Hematopoietic multipotent progenitor cell treated with erythropoietin and hydrocortisone succinate and interleukin-3 and kit ligand, for 15 days (in vitro differentiated cells): ENCODE data around the gene NBEAL2.
A peak's percentile ranks its signal among the peaks of the same experiment; 100 is the strongest.

Source experiments
- DNase-seq: peaks from one replicate; pipeline ENCODE4 v3.0.0-alpha.2; 2015; ENCODE audit warnings: low spot score

Gene NBEAL2

DNA sequence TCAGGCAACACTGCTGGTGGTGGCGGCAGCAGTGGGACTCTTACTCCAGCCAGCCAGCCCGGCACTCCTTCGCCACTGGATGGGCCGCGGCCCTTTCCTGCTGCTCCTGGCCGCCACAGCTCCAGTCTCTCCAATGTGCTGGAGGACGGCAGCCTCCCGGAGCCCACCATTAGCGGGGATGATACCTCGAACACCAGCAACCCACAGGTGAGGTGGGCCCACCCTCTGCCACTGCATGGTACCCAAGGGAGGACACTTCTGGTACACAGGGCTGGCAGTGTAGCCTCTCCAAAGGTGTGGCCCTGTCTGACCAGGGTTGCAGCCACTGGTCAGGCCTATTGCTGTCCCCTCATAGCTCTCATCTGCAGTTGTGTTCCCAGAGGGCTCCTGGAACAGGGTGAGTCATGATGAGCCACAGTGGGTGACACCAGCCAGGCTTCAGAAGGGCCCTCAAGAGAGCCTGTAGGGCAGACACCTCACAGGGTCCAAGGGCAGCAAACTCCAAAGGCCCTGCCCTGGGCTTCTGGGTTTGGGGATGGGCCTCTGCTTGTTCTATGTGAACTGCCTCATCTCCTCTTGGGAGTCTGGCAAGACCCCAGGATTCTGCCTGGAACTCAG lies 20.8 kb downstream of the NBEAL2 start:
- no peak for DNase-seq

DNA sequence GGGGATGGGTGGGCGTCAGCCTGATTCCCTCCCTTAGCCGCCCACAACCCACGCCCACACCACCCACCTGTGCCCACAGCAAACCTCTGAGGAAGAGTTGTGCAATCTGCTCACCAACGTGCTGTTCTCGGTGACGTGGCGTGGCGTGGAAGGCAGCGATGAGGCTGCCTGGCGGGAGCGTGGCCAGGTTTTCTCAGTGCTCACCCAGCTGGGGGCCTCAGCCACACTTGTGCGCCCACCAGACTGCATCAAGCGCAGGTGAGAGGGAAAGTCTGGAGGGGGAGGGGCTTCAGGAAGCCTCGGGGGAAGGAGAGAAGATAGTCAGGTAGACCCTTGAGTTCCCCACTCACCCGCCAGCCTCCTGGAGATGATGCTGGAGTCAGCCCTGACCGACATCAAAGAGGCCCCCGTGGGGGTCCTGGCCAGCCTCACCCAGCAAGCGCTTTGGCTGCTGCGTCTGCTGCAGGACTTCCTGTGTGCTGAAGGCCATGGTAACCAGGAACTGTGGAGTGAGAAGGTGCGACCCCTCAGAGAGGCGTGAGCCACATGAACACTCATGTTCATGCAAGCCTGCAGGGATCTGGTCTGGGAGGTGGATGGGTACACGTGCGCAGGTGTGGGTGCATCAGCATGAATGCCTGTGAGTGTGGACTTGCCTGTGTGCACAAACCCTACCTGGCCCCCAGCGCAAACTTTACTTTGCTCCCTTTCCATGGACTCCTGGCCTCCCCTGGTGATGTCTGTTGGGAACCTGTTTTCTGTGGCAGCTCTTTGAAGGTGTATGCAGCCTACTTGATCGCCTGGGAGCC lies 21.7 kb downstream of the NBEAL2 start:
- no peak for DNase-seq

DNA sequence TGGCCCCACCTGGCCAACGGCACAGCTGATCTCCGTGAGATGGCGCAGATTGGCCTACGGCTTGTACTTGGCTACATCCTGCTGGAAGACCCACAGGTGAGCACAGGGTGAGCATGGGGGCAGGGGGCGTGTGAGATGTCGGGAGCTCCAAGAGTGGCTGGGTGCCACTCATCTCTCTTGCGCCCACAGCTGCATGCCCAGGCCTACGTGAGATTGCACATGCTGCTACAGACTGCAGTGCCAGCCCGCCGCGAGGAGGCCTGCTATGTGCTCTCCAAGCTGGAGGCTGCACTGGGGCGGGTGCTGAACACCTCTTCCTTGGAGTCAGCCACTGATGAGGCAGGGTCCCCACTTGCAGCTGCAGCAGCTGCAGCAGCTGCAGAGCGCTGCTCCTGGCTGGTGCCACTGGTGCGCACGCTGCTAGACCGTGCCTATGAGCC lies 22.3 kb downstream of the NBEAL2 start:
- DNase-seq, result no peak

DNA sequence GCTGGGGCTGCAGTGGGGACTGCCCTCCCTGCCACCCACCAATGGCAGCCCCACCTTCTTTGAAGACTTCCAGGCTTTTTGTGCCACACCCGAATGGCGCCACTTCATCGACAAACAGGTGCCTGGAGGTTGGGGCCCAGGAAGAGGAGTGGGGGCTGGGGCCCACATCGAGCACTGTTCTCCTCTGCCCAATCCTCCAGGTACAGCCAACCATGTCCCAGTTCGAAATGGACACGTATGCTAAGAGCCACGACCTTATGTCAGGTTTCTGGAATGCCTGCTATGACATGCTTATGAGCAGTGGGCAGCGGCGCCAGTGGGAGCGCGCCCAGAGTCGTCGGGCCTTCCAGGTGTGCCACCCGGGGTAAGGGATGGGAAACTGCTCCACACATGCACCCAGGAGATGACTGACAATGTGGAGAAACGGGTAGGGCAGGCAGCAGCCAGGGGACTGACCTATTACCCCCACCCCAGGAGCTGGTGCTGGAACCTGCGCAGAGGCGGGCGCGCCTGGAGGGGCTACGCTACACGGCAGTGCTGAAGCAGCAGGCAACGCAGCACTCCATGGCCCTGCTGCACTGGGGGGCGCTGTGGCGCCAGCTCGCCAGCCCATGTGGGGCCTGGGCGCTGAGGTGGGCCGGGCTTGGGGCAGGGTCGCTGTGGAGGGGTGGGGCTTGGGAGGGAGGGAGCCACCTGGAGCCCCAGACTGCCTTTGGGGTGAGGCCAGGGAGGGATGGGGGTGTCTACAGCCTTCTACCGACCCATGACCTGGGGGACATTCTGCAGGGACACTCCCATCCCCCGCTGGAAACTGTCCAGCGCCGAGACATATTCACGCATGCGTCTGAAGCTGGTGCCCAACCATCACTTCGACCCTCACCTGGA lies 22.9 kb downstream of the NBEAL2 start:
- no peak for DNase-seq

DNA sequence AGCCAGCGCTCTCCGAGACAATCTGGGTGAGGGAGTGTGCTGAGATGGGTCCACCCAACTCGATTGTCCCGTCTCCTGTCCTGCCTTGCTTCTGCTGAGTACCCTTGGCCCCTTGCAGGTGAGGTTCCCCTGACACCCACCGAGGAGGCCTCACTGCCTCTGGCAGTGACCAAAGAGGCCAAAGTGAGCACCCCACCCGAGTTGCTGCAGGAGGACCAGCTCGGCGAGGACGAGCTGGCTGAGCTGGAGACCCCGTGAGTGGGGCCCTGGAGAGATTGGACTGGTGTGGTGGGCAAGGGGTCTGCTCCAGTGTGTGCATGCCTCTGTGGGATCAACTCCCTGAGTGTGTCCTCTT lies 23.6 kb downstream of the NBEAL2 start:
- DNase-seq, result no peak

DNA sequence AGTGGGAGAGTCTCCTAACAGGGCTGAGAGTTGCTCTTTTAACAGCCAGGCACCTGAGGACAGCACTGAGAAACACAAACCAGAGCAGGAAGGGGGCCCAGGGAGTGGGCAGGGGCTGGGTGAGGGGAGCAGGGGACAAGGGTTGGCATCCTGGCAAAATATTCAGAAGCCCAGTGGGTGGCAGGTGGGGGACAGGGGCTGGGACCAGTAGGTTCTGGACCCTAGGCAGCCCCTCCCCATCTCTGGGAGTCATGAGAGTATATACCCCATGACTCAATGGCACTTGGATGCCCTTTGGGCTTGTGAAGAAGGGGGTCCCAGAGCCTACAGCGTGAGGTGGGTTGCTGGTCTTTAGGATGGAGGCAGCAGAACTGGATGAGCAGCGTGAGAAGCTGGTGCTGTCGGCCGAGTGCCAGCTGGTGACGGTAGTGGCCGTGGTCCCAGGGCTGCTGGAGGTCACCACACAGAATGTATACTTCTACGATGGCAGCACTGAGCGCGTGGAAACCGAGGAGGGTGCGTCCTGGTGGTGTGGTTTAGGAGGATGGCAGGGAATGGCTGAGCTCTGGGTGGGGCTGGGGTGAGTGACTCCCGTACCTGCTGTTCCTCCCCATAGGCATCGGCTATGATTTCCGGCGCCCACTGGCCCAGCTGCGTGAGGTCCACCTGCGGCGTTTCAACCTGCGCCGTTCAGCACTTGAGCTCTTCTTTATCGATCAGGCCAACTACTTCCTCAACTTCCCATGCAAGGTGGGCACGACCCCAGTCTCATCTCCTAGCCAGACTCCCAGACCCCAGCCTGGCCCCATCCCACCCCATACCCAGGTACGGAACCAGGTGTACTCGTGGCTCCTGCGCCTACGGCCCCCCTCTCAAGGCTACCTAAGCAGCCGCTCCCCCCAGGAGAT lies 24.2 kb downstream of the NBEAL2 start:
- no peak for DNase-seq

DNA sequence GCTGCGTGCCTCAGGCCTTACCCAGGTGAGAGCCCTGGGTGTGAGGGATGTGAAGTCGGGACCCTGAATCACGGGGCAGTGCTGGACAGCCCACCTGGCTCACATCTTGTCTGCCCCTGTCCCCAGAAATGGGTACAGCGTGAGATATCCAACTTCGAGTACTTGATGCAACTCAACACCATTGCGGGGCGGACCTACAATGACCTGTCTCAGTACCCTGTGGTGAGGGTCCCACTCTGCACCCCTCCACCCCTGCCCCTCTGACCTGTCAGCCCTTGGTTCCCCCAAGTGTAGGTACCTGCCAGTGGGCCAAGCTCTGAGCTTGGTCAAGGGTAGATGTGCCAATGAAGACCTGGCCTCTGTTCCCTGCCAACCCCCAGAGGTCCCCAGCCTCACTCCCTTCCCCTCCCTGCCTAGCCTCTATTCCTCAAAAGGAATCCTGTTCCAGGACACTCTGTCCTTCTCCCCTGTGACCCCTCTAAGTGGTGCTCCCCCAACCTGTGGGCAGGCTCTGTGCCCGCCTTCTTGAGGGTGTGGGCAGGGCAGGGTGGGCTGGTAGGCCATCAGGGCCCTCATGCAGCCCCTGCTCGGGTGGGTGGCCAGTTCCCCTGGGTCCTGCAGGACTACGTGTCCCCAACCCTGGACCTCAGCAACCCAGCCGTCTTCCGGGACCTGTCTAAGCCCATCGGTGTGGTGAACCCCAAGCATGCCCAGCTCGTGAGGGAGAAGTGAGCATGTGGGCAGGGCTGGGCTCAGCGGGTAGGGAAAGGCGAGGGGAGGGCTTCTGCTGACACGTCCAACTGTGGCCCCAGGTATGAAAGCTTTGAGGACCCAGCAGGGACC lies 25.1 kb downstream of the NBEAL2 start:
- DNase-seq, result no peak

DNA sequence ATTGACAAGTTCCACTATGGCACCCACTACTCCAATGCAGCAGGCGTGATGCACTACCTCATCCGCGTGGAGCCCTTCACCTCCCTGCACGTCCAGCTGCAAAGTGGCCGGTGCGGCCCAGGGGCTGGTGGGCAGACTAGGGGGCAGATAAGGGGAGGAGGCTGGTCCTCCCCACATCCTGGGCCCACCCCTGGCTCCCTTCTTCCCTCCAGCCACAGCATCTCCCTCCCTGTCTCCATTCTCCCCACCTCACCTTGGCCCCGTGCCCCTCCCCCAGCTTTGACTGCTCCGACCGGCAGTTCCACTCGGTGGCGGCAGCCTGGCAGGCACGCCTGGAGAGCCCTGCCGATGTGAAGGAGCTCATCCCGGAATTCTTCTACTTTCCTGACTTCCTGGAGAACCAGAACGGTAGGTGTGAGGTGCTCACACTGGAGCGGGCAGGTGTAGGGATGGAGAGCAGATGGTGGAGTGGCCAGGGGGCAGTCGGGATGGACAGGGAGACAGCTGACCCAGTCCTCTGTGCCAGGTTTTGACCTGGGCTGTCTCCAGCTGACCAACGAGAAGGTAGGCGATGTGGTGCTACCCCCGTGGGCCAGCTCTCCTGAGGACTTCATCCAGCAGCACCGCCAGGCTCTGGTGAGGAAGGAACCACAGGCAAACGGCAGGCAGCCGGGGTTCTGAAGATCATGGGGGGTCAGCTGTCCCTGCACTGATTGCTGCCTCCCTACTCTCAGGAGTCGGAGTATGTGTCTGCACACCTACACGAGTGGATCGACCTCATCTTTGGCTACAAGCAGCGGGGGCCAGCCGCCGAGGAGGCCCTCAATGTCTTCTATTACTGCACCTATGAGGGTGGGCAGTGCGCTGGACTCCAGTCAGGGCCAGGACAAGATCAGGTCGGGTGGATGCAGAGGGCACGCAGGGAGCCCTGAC lies 26.0 kb downstream of the NBEAL2 start:
- DNase-seq, result no peak

DNA sequence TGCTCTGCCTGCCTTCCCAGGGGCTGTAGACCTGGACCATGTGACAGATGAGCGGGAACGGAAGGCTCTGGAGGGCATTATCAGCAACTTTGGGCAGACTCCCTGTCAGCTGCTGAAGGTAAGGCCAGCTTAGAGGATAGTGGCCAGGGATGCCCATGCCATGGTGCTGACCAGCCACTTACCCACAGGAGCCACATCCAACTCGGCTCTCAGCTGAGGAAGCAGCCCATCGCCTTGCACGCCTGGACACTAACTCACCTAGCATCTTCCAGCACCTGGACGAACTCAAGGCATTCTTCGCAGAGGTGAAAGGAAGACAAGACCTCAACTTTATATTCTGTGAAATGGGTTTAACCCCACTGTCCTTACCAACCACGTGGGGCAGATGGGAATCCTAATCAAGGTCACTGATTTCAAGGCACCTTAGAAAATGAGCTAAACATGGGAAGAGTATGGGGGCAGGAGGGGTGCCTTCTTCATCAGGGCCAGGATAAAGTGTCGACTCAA lies 26.7 kb downstream of the NBEAL2 start:
- no peak for DNase-seq

DNA sequence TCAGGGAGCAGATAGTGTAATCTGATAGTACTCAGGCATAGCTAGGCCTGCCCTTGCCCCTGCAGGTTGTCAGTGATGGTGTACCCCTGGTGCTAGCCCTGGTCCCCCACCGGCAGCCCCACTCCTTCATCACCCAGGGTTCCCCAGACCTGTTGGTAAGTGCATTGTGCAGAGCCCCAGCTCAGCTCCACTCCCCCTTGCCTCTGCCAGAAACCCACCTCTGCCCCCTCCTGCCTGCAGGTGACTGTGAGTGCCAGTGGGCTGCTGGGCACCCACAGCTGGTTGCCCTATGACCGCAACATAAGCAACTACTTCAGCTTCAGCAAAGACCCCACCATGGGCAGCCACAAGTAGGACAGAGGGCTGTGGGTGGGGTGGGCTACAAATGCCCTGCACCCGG lies 27.5 kb downstream of the NBEAL2 start:
- DNase-seq, result no peak

DNA sequence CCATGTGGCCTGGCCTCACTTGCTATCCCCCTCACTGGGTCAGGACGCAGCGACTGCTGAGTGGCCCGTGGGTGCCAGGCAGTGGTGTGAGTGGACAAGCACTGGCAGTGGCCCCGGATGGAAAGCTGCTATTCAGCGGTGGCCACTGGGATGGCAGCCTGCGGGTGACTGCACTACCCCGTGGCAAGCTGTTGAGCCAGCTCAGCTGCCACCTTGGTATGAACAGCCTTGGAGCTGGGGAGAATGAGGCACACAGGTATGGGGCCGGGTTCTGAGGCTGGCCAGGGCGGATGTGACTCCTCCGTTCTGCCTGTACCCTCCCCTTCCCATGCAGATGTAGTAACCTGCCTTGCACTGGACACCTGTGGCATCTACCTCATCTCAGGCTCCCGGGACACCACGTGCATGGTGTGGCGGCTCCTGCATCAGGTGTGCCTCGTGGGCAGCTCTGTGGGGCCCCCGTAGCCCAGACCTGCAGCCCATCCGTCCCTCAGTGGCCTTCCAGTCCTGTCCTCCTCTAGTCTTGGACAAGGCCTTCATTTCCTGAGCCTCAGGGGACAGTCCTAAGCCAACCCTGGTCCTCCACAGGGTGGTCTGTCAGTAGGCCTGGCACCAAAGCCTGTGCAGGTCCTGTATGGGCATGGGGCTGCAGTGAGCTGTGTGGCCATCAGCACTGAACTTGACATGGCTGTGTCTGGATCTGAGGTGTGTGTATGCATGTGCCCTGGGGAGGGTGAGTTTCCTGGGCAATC lies 28.2 kb downstream of the NBEAL2 start:
- DNase-seq, result no peak

DNA sequence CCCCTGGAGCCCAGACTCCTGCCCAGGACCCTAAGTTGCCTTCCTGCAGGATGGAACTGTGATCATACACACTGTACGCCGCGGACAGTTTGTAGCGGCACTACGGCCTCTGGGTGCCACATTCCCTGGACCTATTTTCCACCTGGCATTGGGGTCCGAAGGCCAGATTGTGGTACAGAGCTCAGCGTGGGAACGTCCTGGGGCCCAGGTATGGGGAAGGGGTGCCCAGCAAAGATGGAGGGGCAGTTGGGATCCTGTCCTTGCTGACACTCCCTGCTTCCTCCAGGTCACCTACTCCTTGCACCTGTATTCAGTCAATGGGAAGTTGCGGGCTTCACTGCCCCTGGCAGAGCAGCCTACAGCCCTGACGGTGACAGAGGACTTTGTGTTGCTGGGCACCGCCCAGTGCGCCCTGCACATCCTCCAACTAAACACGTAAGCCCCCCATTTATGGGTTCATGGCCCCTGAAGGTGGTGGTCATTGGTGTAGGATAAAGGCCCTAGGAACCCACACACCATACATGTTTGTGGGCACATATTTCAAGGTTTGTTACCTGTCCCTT lies 28.8 kb downstream of the NBEAL2 start:
- no peak for DNase-seq

DNA sequence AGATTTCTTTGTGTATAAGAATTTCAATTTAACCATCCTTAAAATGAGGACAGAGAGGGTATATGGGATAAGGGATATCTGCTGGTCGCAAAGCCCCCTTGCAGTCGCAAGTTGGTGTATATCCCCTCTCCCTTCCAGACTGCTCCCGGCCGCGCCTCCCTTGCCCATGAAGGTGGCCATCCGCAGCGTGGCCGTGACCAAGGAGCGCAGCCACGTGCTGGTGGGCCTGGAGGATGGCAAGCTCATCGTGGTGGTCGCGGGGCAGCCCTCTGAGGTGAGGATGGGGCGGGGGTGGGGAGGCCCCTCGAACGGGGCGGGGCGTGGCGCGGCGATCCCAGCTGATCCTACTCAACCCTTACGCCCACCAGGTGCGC lies 29.4 kb downstream of the NBEAL2 start:
- DNase-seq, result no peak

DNA sequence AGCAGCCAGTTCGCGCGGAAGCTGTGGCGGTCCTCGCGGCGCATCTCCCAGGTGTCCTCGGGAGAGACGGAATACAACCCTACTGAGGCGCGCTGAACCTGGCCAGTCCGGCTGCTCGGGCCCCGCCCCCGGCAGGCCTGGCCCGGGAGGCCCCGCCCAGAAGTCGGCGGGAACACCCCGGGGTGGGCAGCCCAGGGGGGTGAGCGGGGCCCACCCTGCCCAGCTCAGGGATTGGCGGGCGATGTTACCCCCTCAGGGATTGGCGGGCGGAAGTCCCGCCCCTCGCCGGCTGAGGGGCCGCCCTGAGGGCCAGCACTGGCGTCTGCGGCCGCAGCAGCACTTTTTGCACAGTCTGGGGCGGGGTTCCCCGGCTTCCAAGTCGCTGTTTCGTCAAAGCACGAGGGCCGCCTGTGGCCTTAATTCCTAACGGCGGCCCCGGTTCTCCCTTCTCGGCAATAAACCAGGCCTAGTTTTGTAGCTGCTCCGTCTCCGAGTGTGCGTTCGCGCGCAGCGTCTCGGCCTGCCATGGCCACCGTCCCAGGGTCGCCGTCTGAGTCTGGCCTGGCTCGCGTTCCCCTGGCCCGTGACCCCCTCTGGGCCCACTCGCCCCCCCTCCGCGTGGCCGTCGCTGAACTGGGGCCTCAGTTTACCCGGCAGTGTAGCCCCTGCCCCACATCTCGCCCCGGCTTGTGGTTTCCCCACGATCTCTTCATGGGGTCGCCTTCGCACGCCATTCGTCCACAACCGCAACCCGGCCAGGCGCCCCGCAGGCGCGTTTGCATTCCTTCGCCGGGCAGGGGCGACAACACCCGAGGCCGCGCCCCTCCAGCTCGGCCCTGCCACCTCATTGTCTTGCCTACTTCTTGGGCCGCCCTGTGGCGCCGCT lies 30.0 kb downstream of the NBEAL2 start:
- DNase-seq, result peak; percentile 85

DNA sequence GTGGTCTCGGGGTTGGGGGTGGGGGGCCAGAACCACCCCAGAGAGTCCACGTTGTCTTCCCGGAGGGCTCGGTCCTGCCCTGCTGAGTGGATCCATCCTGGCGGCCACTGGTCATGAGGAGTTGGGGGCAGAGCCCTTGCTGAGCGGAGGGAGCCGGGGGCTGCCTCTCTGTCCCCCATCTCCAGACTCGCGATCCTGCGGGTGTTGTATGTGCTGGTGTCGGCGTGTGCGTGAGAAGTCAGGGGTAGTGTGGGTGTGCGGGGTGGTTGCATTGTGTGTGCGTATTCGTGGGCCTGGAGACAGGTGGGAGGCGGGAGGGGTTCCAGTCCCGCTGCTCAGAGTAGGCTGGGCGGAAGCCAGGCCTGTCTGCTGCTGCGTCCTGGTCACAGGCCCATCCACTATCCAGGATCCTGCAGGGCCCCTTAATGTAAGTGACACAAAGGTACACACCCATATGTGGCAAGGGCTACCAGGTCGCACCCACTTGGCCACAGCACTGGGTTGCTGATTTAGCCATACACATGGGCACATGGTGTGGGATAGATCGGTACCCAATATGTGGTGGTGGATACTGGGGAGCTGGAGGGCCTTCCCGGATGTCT lies 30.7 kb downstream of the NBEAL2 start:
- DNase-seq, result no peak

DNA sequence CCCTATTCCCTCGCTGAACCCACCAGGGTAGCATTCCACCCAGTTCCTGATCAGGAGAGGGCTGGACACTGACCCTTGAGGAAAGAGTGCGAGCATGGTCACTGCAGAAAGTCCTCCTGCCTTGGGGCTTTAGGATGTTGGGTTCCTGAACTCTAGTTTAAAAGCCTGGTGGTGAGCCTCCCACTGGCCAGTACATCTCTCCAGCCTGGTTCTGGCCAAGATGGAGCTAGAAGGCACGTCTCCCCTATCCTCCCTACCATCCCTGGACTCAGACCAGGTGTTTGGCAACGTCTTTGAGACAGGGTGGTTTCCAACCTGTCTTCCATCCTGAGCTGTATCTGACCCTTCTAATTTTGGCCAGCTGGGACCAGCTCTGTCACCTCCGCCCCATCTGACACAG lies 31.4 kb downstream of the NBEAL2 start:
- no peak for DNase-seq

DNA sequence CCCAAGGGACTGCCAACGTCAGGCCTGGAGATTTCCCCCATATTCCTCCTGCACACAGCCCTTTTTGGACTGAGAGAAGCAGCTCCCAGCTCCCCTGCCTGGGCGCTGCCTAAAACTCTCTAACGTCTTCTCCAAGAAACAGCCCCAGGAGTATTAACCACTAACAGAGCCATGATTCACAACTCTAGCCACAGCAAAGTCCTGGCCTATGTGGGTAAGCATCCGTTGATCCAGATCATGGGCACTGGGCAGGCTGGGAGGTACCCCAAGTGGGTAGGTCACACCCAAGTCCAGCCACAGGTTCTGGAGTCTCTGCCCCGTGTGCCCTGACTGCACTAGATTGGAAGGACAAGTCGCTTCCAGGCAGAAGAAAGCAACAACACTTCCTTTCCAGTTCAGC lies 31.9 kb downstream of the NBEAL2 start:
- DNase-seq, result no peak
